GM23338 (cell line): ENCODE results near the gene AANAT. TPM values are rescaled to one million over a fixed set of nuclear protein-coding genes. Genes with fewer than 3 reads are reported as not detected.

Experiments used
- ATAC-seq: fragments of 200-7000 bp; cut with Tn5 transposase; 3 replicates; pipeline ENCODE4 v1.9.1; 2020
- DNase-seq: peaks from one replicate; pipeline ENCODE4 v3.0.0-alpha.2; 2015; ENCODE audit warnings: low spot score
- H2AFZ ChIP-seq: fragments of 200-600 bp; sonication (generic); 2 replicates; pipeline ENCODE4 v1.8.0; 2016; ENCODE audit warnings: antibody characterized with exemption, mild to moderate bottlenecking, moderate library complexity
- H3F3A ChIP-seq: fragments of 200-600 bp; sonication (generic); replicated peaks from 2 replicates; pipeline ENCODE4 v1.8.0; 2017; ENCODE audit warnings: antibody characterized with exemption, mixed run types, low read depth
- H3K27ac ChIP-seq: fragments of 200-600 bp; sonication (generic); 2 replicates; pipeline ENCODE4 v1.6.1; 2016; ENCODE audit warnings: low read depth
- H3K27me3 ChIP-seq: fragments of 200-600 bp; sonication (generic); 2 replicates; pipeline ENCODE4 v1.8.0; 2016; ENCODE audit warnings: mild to moderate bottlenecking, mixed run types, moderate library complexity; ENCODE audit not compliant: insufficient read depth
- H3K36me3 ChIP-seq: fragments of 200-600 bp; sonication (generic); 2 replicates; pipeline ENCODE4 v1.8.0; 2016; ENCODE audit warnings: mild to moderate bottlenecking; ENCODE audit not compliant: insufficient read depth
- H3K4me1 ChIP-seq: fragments of 200-600 bp; sonication (generic); 2 replicates; pipeline ENCODE4 v1.8.0; 2016; ENCODE audit warnings: mild to moderate bottlenecking, moderate library complexity; ENCODE audit not compliant: insufficient read depth
- H3K4me2 ChIP-seq: fragments of 200-600 bp; sonication (generic); 2 replicates; pipeline ENCODE4 v1.7.1; 2017; ENCODE audit warnings: mixed run types
- H3K4me3 ChIP-seq: fragments of 200-600 bp; sonication (generic); 2 replicates; pipeline ENCODE4 v1.6.1; 2016; ENCODE audit warnings: mixed run types
- H3K79me2 ChIP-seq: fragments of 200-600 bp; sonication (generic); replicated peaks from 2 replicates; pipeline ENCODE4 v1.8.0; 2017; ENCODE audit warnings: mild to moderate bottlenecking; ENCODE audit not compliant: insufficient read depth
- H3K9me2 ChIP-seq: fragments of 200-600 bp; sonication (generic); 2 replicates; pipeline ENCODE4 v1.8.0; 2017; ENCODE audit not compliant: insufficient read depth
- H4K20me1 ChIP-seq: fragments of 200-600 bp; sonication (generic); replicated peaks from 2 replicates; pipeline ENCODE4 v1.8.0; 2017; ENCODE audit warnings: mild to moderate bottlenecking; ENCODE audit not compliant: insufficient read depth
- H3K27ac Mint-ChIP-seq: 2 replicates; pipeline ENCODE4 v1.8.0; 2020; ENCODE audit warnings: inconsistent platforms, mild to moderate bottlenecking, moderate library complexity, mixed read lengths
- H3K27me3 Mint-ChIP-seq: 3 replicates; pipeline ENCODE4 v1.8.0; 2022; ENCODE audit warnings: low read depth, mild to moderate bottlenecking, moderate library complexity, mixed read lengths, inconsistent platforms; ENCODE audit not compliant: insufficient read depth, poor library complexity
- H3K36me3 Mint-ChIP-seq: 3 replicates; pipeline ENCODE4 v1.8.0; 2021; ENCODE audit warnings: low read depth, mild to moderate bottlenecking, inconsistent platforms, moderate library complexity, mixed read lengths
- H3K4me1 Mint-ChIP-seq: 3 replicates; pipeline ENCODE4 v1.8.0; 2020; ENCODE audit warnings: mild to moderate bottlenecking, inconsistent platforms, mixed read lengths
- H3K4me3 Mint-ChIP-seq: 3 replicates; pipeline ENCODE4 v1.8.0; 2021; ENCODE audit warnings: moderate library complexity, mild to moderate bottlenecking, inconsistent platforms, mixed read lengths
- H3K9me3 Mint-ChIP-seq: 3 replicates; pipeline ENCODE4 v1.8.0; 2020; ENCODE audit warnings: moderate library complexity, mild to moderate bottlenecking, inconsistent platforms, mixed read lengths
- CREB1 ChIP-seq: fragments of 250-450 bp; sonication (Bioruptor Pico); IDR thresholded peaks from 2 replicates; pipeline ENCODE4 v1.5.0; 2020; ENCODE audit warnings: low read depth, mild to moderate bottlenecking, moderate library complexity
- CTCF ChIP-seq, 2 experiments: fragments of 200-600 bp in 1 of 2; sonication (generic) in 1 of 2; conservative IDR thresholded peaks; 2 replicates each; pipeline versions ENCODE4 v1.5.1 to v1.6.1; 2016 to 2017; ENCODE audit warnings: antibody characterized with exemption in 2 of 2, low read depth in 2 of 2, mild to moderate bottlenecking in 2 of 2, moderate library complexity in 1 of 2
- ETS1 ChIP-seq: IDR thresholded peaks from 2 replicates; pipeline ENCODE4 v1.6.1; 2016; ENCODE audit warnings: antibody characterized with exemption
- EZH2 ChIP-seq: fragments of 200-600 bp; sonication (generic); IDR thresholded peaks from one replicate; pipeline ENCODE4 v1.8.0; 2017; ENCODE audit warnings: antibody characterized with exemption, mild to moderate bottlenecking, low read depth; ENCODE audit not compliant: unreplicated experiment
- EZH2phosphoT487 ChIP-seq: fragments of 200-600 bp; sonication (generic); IDR thresholded peaks from one replicate; pipeline ENCODE4 v1.8.1; 2018; ENCODE audit warnings: antibody characterized with exemption; ENCODE audit not compliant: unreplicated experiment
- JUNB ChIP-seq: IDR thresholded peaks from one replicate; pipeline ENCODE4 v1.6.1; 2016; ENCODE audit warnings: antibody characterized with exemption; ENCODE audit not compliant: unreplicated experiment
- NANOG ChIP-seq: IDR thresholded peaks from 2 replicates; pipeline ENCODE4 v1.6.1; 2016; ENCODE audit warnings: antibody characterized with exemption, borderline replicate concordance
- POLR2AphosphoS5 ChIP-seq: IDR thresholded peaks from 2 replicates; pipeline ENCODE4 v1.6.1; 2016; ENCODE audit warnings: antibody characterized with exemption, low read depth
- REST ChIP-seq: IDR thresholded peaks from one replicate; pipeline ENCODE4 v1.6.1; 2018; ENCODE audit warnings: antibody characterized with exemption; ENCODE audit not compliant: unreplicated experiment
- STAT1 ChIP-seq: IDR thresholded peaks from one replicate; pipeline ENCODE4 v1.6.1; 2016; ENCODE audit warnings: antibody characterized with exemption; ENCODE audit not compliant: unreplicated experiment
- ZNF114 ChIP-seq: fragments of 250-450 bp; sonication (Bioruptor Pico); IDR thresholded peaks from 2 replicates; pipeline ENCODE4 v1.5.0; 2020; ENCODE audit warnings: mild to moderate bottlenecking, moderate library complexity
- ZNF331 ChIP-seq: fragments of 250-450 bp; sonication (Bioruptor Pico); IDR thresholded peaks from 2 replicates; pipeline ENCODE4 v1.5.0; 2020; ENCODE audit warnings: low read depth, mild to moderate bottlenecking, moderate library complexity
- polyA plus RNA-seq: library from polyadenylated mRNA; unstranded; fragments of >200 nt; fragmentation: Nextera tagmentation; extraction: Ambion mirVana; gene quantifications from 2 replicates; pipeline ENCODE4 v1.2.1, GENCODE V29; 2016
- total RNA-seq: library from RNA; depleted of rRNA; stranded (reverse); fragments of >200 nt; shearing (Covaris generic); gene quantifications from 2 replicates; pipeline ENCODE4 v1.2.3, GENCODE V29; 2014

Gene AANAT
- total and polyA plus RNA-seq, 2 experiments from 2014 or later, result 0.28 to 1.0 TPM

GRCh38 chr17:76437467-76438402 is 29.7 kb upstream of the AANAT start:
- H3K9me2 ChIP-seq, result no peaks in the 10 kb centered on the region
- Mint-ChIP-seq H3K36me3 (peaks cover 13% of the 10 kb centered on the region), H3K4me3 (no peak overlapping the region), H3K9me3 (no peaks in the 10 kb centered on the region), H3K27ac (peak overlapping the region; percentile 74; the same call in 1 of the 2 replicates), H3K27me3 (peaks cover 11% of the 10 kb centered on the region), H3K4me1 (peaks cover 68% of the 10 kb centered on the region)
- H4K20me1 ChIP-seq, result peaks cover 49% of the 10 kb centered on the region
- H3K4me2 ChIP-seq, result peak overlapping the region; percentile 61; the same call in 1 of the 2 replicates
- no peak for ATAC-seq
- 0 out of 2 replicates have a peak overlapping the region, but pooled peaks have one; percentile 69 for H3K27ac ChIP-seq
- H2AFZ ChIP-seq, result no peak overlapping the region
- peaks cover 100% of the 10 kb centered on the region for H3K79me2 ChIP-seq
- no peaks in the 10 kb centered on the region; the same call in 1 of the 2 replicates for H3F3A ChIP-seq
- H3K36me3 ChIP-seq, result no peaks in the 10 kb centered on the region
- H3K4me3 ChIP-seq, result no peak overlapping the region
- H3K4me1 ChIP-seq, result peaks cover 70% of the 10 kb centered on the region
- no peak for DNase-seq
- no peak for TF ChIP-seq STAT1
- no peak for TF ChIP-seq REST
- no peak for TF ChIP-seq ZNF331
- no peak for TF ChIP-seq ETS1
- TF ChIP-seq JUNB, result no peak
- no peak for TF ChIP-seq ZNF114 (CRISPR knock-in tag)
- TF ChIP-seq POLR2AphosphoS5, result no peak
- no peak for TF ChIP-seq NANOG
- TF ChIP-seq CTCF (conservative IDR thresholded peaks at IDR 0.05; ENCODE audit: low read depth in 2 of 2), result no peak
- no peak for TF ChIP-seq EZH2phosphoT487
- no peak for TF ChIP-seq CREB1
- TF ChIP-seq EZH2, result no peak
- H3K27me3 ChIP-seq, result no peaks in the 10 kb centered on the region
